MG63 (cell line): Measurements from ENCODE around the gene SMIM22. TPM values are rescaled to one million over a fixed set of nuclear protein-coding genes. Genes with fewer than 3 reads are reported as not detected.

Experiments used
- DNase-seq: peaks from one replicate; pipeline ENCODE4 v3.0.0-alpha.2; 2020
- H3K27me3 ChIP-seq: fragments of 250-450 bp; sonication (Bioruptor Pico); 2 replicates; pipeline ENCODE4 v1.5.1; 2020; ENCODE audit warnings: mild to moderate bottlenecking, moderate library complexity
- H3K36me3 ChIP-seq: fragments of 250-450 bp; sonication (Bioruptor Pico); 2 replicates; pipeline ENCODE4 v1.5.1; 2020; ENCODE audit warnings: mild to moderate bottlenecking, moderate library complexity
- H3K4me3 ChIP-seq: fragments of 250-450 bp; sonication (Bioruptor Pico); 2 replicates; pipeline ENCODE4 v1.5.1; 2020; ENCODE audit warnings: mild to moderate bottlenecking, moderate library complexity
- H3K9me3 ChIP-seq: fragments of 250-450 bp; sonication (Bioruptor Pico); 2 replicates; pipeline ENCODE4 v1.5.1; 2020; ENCODE audit warnings: mild to moderate bottlenecking, moderate library complexity
- total RNA-seq: library from RNA; depleted of rRNA; stranded (reverse); fragments of >200 nt; shearing (Covaris generic); gene quantifications from 2 replicates; pipeline ENCODE4 v1.2.3, GENCODE V29; 2014; ENCODE audit warnings: low replicate concordance

The SMIM22 gene
- total RNA-seq, 1 experiment from 2014 or later: not detected

GRCh38 chr16:4785758-4786433 lies 9.3 kb upstream of the SMIM22 start:
- no peak for DNase-seq
- Histone ChIP-seq H3K9me3 (no peaks in the 10 kb centered on the region), H3K36me3 (no peaks in the 10 kb centered on the region), H3K27me3 (no peaks in the 10 kb centered on the region), H3K4me3 (no peak overlapping the region)

- no peak overlapping the region for H3K4me3 ChIP-seq
- DNase-seq: no peak
- H3K36me3 ChIP-seq: no peaks in the 10 kb centered on the region
- H3K9me3 ChIP-seq: no peaks in the 10 kb centered on the region
- H3K27me3 ChIP-seq: no peaks in the 10 kb centered on the region
Observed at GRCh38 chr16:4787068-4787467, 8.1 kb upstream of the SMIM22 start.

- DNase-seq: no peak
Observed at GRCh38 chr16:4787627-4788482, 7.3 kb upstream of the SMIM22 start, which contains the start of gene SEPTIN12. Gene SEPTIN12 (minus strand): TSS chr16:4788345. CDS start chr16:4787645, 700 bp downstream.

GRCh38 chr16:4788489-4788889 lies 6.7 kb upstream of the SMIM22 start:
- H3K4me3 ChIP-seq: no peak overlapping the region
- no peak for DNase-seq
- H3K27me3 ChIP-seq: no peaks in the 10 kb centered on the region
- no peaks in the 10 kb centered on the region for H3K36me3 ChIP-seq
- no peaks in the 10 kb centered on the region for H3K9me3 ChIP-seq

More at GRCh38 chr16:4787627-4788482, 7.3 kb upstream of the SMIM22 start, which contains the start of gene SEPTIN12:
- Histone ChIP-seq H3K4me3 (no peak within 1 kb of the TSS), H3K36me3 (no peaks in the 10 kb centered on the region), H3K27me3 (no peaks in the 10 kb centered on the region), H3K9me3 (no peaks in the 10 kb centered on the region)

GRCh38 chr16:4788910-4789309 lies 6.3 kb upstream of the SMIM22 start:
- Histone ChIP-seq H3K27me3 (no peaks in the 10 kb centered on the region), H3K9me3 (no peaks in the 10 kb centered on the region), H3K4me3 (no peak overlapping the region), H3K36me3 (no peaks in the 10 kb centered on the region)
- DNase-seq: no peak

- DNase-seq: no peak
- no peak overlapping the region for H3K4me3 ChIP-seq
- no peaks in the 10 kb centered on the region for H3K27me3 ChIP-seq
- H3K9me3 ChIP-seq: no peaks in the 10 kb centered on the region
- no peaks in the 10 kb centered on the region for H3K36me3 ChIP-seq
Observed at GRCh38 chr16:4790261-4790660, 4.9 kb upstream of the SMIM22 start.

GRCh38 chr16:4790871-4791270 lies 4.3 kb upstream of the SMIM22 start:
- Histone ChIP-seq H3K4me3 (no peak overlapping the region), H3K27me3 (no peaks in the 10 kb centered on the region), H3K9me3 (no peaks in the 10 kb centered on the region), H3K36me3 (no peaks in the 10 kb centered on the region)
- no peak for DNase-seq

- Histone ChIP-seq H3K36me3 (no peaks in the 10 kb centered on the region), H3K4me3 (no peak overlapping the region), H3K9me3 (no peaks in the 10 kb centered on the region), H3K27me3 (no peaks in the 10 kb centered on the region)
- no peak for DNase-seq
Observed at GRCh38 chr16:4792951-4793513, 2.1 kb upstream of the SMIM22 start.

GRCh38 chr16:4795828-4796572 lies 831 bp downstream of the SMIM22 start:
- no peaks in the 10 kb centered on the region for H3K36me3 ChIP-seq
- H3K9me3 ChIP-seq: no peaks in the 10 kb centered on the region
- DNase-seq: no peak
- H3K4me3 ChIP-seq: no peak overlapping the region
- no peaks in the 10 kb centered on the region for H3K27me3 ChIP-seq

- Histone ChIP-seq H3K4me3 (no peak overlapping the region), H3K27me3 (no peaks in the 10 kb centered on the region), H3K36me3 (no peaks in the 10 kb centered on the region), H3K9me3 (no peaks in the 10 kb centered on the region)
- no peak for DNase-seq
Observed at GRCh38 chr16:4796982-4797804, 2.0 kb downstream of the SMIM22 start.

- no peaks in the 10 kb centered on the region for H3K27me3 ChIP-seq
- H3K36me3 ChIP-seq: no peaks in the 10 kb centered on the region
- no peak for DNase-seq
- H3K4me3 ChIP-seq: no peak overlapping the region
- no peaks in the 10 kb centered on the region for H3K9me3 ChIP-seq
Observed at GRCh38 chr16:4797805-4798252, 2.7 kb downstream of the SMIM22 start.

GRCh38 chr16:4798456-4798855 lies 3.3 kb downstream of the SMIM22 start:
- H3K36me3 ChIP-seq: no peaks in the 10 kb centered on the region
- no peak overlapping the region for H3K4me3 ChIP-seq
- no peaks in the 10 kb centered on the region for H3K9me3 ChIP-seq
- H3K27me3 ChIP-seq: no peaks in the 10 kb centered on the region
- DNase-seq: no peak

- H3K36me3 ChIP-seq: peaks cover 2% of the 10 kb centered on the region; the same call in 1 of the 2 replicates
- no peak overlapping the region for H3K4me3 ChIP-seq
- no peaks in the 10 kb centered on the region for H3K9me3 ChIP-seq
- DNase-seq: no peak
- H3K27me3 ChIP-seq: no peaks in the 10 kb centered on the region
Observed at GRCh38 chr16:4799171-4799855, 4.1 kb downstream of the SMIM22 start.

GRCh38 chr16:4800290-4801041 lies 5.3 kb downstream of the SMIM22 start:
- Histone ChIP-seq H3K36me3 (peaks cover 14% of the 10 kb centered on the region), H3K4me3 (no peak overlapping the region), H3K9me3 (no peaks in the 10 kb centered on the region), H3K27me3 (no peaks in the 10 kb centered on the region)
- DNase-seq: no peak
